NCI-H2029 treated with DMSO at 0.1 percent for 48 hours (cell line): ENCODE data around the gene PRDM8.
"Not testable (repeated sequence)": the region's sequence is repeated elsewhere in the genome, so short reads cannot be mapped to it uniquely, and the experiment has no call there.

Source experiments
- DNase-seq: peaks from one replicate; lab custom pipeline; 2025; lab: John Stamatoyannopoulos, UW

The PRDM8 gene

DNA sequence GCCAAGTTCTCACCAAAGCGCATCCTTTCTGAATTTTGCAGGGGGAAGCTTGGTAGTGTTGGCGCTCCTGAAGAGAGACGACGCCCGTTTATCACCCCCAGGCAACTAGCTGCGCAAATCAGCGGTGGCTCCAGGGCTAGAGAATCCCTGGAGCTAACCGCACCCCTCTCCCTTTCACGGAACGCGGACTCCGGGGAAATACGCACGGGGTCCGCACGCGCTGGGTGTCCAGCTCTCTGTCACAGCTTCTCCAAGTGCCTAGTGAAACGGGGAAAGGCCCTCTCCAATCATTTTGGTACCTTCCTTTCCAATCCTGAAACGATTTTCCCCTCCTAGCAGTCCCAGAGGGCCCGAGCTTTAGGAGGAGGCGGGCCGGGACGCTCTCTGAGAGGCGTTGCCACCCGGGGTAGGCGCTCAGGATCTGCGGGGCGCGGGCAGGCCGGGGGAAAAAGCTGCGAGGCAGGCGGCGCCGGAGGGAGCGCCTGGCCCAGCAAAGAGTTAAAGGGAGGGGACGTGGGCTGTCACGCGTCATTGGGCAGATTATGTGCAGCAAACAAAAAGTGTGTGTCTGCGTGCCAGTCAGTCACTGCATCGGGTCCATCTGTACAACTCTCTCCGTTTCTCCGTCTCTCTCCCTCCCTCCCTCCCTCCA, at the start of gene PRDM8:
Gene PRDM8, plus strand, starts transcription at position 582 of the 652 bp plus-strand sequence. CDS start 2,578 bp downstream, outside the sequence.
- no peak for DNase-seq

DNA sequence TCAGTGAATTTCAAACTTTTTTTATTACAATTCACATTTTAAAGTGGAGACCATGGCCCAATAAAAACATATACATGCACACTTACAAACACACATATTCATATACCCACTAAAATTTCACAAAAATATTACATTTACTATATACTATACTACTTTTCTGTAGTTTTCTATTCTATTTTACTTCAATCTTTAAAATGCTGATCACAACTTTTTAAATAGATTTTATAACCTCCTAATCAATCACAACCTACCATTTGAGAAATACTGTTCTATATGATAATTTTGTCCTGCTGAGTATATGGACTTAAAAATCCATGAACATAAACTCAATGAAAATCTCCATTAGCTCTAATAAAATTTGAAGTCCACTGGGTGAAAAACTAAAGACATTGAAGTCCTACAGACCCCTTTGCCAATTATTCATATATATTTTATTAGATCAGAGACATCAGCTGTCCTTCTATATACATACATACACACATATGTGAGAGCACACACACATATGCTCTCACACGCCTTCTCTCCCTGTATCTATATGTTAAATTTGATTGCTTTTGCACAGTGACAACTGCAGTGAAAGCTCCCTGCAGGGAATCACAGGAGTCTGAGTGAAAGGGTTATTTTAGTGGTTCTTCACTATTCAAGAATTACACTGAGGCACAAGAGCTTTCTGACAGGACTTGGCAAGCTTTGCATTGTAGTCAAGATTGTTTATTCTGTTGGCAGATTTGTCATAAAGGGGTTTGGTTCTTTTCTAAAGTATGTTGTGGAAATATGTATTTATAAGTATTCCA, 46.7 kb upstream of the PRDM8 start:
- DNase-seq = no peak

DNA sequence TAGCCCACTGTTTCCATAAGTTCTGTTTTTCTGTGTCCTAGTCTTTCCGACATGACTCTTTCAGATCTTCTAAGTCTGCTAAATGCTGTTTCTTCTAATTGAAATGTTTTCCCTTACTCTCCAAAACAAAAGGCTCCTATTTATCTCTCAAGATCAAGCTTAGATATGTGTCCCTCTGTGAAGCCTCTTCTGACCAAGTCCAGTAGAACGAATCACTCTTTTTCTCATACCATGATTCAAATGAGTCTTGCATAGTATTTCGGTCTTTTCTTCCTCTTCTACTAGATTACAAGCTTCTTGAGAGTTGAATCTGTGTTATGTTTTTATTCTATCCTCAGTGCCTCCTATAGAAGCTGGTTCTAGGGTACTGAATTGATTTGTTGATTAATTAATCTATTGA, 45.3 kb upstream of the PRDM8 start:
- no peak for DNase-seq

DNA sequence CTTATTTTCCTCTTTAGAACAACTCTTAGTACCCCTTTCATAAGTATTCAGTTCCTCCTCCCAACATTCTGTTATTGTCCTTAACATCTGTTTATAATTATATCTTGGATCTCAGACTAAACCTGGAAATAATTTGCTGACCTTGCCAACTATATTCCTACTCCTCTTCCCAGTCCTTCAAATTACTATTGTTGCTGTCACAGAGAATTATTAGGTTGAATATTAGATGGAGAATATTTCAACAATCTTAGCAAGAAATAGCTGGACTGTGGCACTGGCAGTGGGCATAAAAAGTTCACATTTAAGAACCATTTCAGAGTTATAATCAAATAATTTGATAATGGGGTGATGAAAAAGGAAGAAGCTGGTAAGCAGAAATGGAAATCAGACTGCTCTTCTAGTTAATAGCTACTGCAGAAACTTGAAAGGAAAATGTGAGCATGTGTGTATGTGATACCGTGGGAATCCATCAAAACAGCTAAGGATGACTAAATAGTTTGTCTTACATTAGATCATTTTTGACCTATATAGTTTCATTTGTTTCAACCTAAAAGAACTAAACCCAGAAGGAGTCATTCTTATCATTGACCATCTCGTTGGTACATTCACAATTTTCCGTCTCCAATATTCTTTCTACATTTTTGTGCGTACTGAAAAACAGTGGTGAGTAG, 43.3 kb upstream of the PRDM8 start:
- DNase-seq = no peak

GRCh38 chr4:80154545-80154933, 42.8 kb upstream of the PRDM8 start:
- DNase-seq = no peak

GRCh38 chr4:80155316-80155982, 41.9 kb upstream of the PRDM8 start:
- DNase-seq = no peak

DNA sequence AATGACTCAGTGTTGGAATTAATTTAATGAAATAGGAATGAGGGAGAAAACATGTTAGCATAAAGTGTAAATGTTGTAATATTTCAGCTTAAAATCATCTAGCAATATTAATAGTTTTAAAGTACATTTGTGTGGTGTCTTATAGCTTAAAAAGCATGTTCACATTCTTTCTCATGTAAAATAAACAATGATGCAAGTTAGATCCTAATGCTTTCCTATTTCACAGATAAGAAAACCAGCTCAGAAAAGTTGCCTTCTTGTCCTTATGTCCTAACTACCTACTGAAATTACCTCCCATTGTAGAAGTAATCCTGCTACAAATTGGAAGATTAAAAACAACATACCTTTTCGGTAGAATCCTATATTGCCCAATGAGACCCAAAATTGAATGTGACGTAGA, 40.9 kb upstream of the PRDM8 start:
- no peak for DNase-seq

- DNase-seq = no peak
Measured at GRCh38 chr4:80161413-80162058, 35.8 kb upstream of the PRDM8 start.

- DNase-seq = no peak
Measured at GRCh38 chr4:80162418-80162817, 34.9 kb upstream of the PRDM8 start.

GRCh38 chr4:80165855-80166254, 31.4 kb upstream of the PRDM8 start:
- no peak for DNase-seq

DNA sequence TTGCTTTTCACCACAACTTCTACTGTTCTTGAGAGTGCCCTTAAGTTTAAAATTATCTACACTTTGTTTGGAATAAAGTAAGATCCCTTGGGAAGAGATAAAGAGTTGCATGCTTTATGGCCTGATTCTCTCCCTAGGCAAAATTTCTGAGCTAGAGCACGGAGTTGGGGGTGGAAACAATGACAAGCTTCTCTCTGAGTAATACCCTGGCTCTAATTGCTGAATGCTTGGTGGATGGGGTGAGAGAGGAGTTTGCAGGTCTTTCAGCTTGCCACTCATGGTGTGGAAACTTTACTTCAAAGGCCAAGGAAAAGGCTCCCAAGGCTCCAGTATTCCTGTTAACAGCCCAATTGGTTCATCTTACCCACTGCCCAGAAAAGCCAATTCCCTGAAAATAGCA, 26.1 kb upstream of the PRDM8 start:
- no peak for DNase-seq

DNA sequence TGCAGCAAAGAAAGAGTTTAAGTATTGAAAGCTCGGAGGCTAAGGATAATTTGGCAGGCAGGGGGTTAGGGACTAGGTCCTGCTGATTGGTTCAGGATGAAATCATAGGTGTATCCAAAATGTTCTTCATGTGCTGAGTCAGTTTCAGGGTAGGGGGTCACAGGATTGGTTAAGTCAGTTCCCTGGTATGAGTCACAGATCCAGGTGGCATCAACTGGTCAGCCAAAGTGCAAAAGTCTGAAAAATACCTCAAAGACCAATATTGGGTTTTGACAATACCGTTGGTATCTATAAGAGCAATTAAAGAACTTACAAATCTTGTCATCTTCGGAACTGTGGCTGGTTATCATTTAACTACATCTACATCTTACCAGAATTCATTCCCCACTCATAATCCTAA, 25.6 kb upstream of the PRDM8 start:
- no peak for DNase-seq

GRCh38 chr4:80172203-80172602, 25.1 kb upstream of the PRDM8 start:
- DNase-seq = no peak

DNA sequence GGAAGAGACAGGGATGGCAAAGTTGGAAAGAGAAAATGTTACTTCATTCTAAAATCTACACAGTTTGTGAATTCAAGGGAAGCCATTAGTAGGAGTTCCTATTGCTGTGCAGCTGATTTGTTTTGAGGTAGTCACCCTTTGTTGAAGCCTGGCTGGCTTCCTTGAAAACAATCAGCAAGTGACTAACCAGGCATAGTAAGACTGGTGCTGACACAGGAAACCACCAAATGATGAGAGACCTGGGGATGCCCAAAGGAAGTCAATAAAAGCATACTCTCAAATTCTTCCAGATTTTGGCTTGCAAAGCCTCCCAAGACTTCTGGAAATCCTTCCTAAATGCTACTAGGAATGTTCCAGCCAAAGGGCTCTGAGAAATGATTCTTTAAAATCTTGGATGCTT, 23.9 kb upstream of the PRDM8 start:
- no peak for DNase-seq

GRCh38 chr4:80173841-80174240, 23.5 kb upstream of the PRDM8 start:
- DNase-seq = no peak

DNA sequence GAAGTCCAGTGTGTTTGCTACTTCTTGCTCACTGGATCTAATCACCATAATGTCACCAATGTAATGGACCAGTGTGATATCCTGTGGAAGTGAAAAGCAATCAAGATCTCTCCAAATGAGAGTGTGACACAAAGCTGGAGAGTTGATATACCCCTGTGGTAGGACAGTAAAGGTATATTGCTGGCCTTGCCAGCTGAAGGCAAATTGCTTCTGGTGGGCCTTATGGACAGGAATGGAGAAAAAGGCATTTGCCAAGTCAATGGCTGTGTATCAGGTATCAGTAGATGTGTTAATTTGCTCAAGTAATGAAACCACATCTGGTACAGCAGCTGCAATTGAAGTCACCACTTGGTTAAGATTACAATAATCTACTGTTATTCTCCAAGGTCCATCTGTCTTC, 19.5 kb upstream of the PRDM8 start:
- not testable (repeated sequence) for DNase-seq

DNA sequence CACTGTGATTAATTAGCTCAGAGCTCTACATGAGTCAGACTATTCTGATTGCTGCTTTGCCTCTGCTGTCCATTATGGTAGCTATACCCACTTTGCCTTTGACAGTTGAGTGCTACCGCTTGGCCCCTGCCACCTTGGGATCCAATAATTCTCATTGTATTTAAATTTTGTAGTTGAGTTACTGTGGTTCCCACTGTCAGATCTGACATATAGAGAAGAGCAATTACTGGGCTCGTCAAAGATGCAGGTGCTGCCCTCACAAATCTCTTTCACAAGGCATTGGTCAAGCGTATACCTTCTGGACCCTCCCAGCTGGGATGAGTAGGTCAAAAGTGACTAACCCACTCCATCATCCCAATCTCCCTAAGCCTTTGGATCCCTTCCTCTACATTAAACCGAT, 18.3 kb upstream of the PRDM8 start:
- no peak for DNase-seq

DNA sequence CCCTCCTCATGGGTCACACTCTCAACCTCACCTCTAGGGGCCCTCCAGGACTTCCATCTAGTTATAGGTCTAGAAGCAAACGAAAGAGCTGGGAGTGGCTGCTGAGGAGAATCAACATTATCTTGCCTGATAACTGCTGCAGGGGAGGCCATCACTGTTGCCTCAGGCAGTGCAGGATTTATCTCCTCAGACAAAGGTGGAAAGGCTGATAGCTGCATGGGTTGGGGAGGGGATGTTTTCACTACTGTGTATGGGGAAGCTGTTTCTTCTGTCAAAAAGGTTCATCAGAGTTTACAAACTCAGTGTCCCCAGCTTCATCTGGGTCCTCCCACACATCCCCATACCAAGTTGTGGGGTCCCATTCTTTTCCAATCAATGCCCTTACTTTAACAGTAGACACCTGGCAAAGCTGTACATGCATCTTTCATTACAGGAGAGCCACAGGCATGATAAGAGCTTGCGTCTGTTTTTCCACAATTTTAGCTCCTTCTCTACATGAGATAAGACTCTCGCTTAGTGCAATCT, 17.6 kb upstream of the PRDM8 start:
- no peak for DNase-seq

DNA sequence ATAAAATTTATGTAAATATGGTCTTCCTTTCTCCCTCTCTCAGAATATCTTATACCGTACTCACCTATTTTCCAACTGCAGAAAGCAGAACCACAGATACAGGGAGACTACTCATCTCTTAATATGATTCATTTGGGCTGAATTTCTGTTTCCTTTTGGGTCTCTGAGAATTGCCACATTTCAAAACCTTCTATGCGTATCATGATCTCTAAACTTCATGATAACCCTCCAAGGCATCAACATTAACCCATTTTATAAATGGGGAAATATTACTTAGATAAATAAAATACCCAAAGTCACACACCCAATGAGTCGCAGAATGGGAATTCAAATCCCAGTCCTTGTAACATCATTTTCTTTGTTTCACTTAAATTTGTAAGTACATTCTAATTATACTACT, 16.6 kb upstream of the PRDM8 start:
- DNase-seq = no peak

DNA sequence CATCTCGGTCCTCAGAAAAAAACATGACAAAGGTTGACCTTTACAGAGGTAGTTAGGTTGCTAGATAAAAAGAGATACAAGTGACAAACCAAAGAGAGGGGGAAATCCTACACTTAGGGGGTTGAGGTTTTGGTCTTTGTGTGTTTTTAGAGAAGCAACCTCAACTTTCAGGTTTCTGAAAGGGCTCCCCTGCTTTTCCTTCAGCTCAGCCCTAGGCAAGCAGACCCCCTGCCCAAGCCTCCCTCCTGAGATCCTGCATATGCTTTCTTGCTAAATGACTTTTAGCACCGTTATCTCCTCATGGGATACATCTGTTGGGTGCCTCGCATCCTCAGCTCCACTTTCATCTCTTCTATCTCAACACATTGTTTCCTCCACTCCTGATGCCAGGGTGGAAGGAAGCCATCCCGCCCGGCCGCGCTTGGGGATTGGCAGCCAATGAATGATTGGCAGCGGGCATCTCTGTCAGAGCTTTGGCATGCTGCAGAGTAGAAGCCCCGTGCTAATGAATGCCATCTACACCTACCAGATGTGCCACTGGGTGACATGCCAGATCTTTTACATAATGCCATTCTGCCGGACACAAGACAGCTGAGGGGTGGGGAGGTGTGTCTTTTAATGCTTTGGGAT, 15.0 kb upstream of the PRDM8 start:
- no peak for DNase-seq
